HL-60 (cell line): ENCODE measurements around the gene RIN3.

Source experiments
- DNase-seq, 2 experiments: peaks; one replicate each; pipeline ENCODE4 v3.0.0-alpha.2; 2010 to 2020; ENCODE audit warnings: low read depth in 1 of 2, low spot score in 1 of 2
- H3K27ac ChIP-seq: fragments of 250-450 bp; sonication (Bioruptor Pico); replicated peaks from 2 replicates; pipeline ENCODE4 v1.5.1; 2020; ENCODE audit warnings: mild to moderate bottlenecking, moderate library complexity
- H3K27me3 ChIP-seq: fragments of 250-450 bp; sonication (Bioruptor Pico); 2 replicates; pipeline ENCODE4 v1.5.1; 2021; ENCODE audit warnings: mild to moderate bottlenecking, moderate library complexity; ENCODE audit not compliant: insufficient read depth, poor library complexity, severe bottlenecking
- H3K4me3 ChIP-seq: replicated peaks from 2 replicates; pipeline ENCODE4 v1.5.1; 2011; ENCODE audit warnings: mild to moderate bottlenecking, control low read depth, low read length; ENCODE audit not compliant: insufficient read depth
- GABPA ChIP-seq: IDR thresholded peaks from 2 replicates; pipeline ENCODE4 v1.6.1; 2012; ENCODE audit warnings: low read depth
- POLR2AphosphoS5 ChIP-seq: IDR thresholded peaks from 2 replicates; pipeline ENCODE4 v1.6.1; 2012; ENCODE audit warnings: low read depth
- SPI1 ChIP-seq: IDR thresholded peaks from 2 replicates; pipeline ENCODE4 v1.6.1; 2012; ENCODE audit warnings: low read depth, mild to moderate bottlenecking, borderline replicate concordance
- TF ChIP-seq, protein P1 (sequence below): IDR thresholded peaks from one replicate; pipeline ENCODE4 v1.5.1; 2011; ENCODE audit warnings: low read length, control low read depth, inconsistent platforms; ENCODE audit not compliant: insufficient read depth
- TF ChIP-seq, protein P2 (sequence below): IDR thresholded peaks from 2 replicates; pipeline ENCODE4 v1.6.1; 2012; ENCODE audit warnings: low read depth; ENCODE audit not compliant: insufficient replicate concordance

The RIN3 gene

DNA sequence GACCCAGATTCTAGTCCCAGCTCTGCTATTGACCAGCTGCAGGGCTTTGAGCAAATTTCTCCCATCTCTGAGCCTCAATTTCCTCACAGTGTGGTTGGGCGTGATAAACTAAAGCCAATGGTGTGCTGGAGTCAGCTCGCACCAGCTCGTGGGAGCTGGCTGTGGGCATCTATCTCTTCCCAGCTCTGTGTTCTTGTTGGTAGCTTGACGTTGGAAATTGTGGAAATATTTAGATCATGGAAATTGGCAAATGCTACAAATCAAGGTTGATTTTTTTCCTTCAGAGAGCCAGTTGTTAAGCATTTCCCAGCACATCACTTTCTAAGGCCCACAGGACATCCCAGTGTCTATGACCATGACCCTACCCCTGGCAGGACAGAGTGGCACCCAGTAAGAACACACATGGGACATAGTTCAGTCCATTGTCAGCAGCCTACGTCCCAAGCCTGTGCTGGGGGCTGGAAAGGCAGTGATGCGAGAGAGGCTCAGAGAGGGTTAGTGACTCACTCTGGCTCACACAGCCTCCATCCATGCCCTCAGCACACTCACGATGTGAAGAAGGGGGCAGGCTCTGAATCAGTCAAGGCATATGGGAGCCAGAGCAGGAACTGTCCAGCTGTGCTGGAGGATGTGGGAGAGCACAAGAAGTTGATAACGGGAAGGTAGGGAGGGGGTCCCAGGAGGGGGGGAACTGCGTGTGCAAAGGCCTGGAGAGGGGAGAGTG lies 157.2 kb downstream of the RIN3 start:
- TF ChIP-seq, protein P1, sequence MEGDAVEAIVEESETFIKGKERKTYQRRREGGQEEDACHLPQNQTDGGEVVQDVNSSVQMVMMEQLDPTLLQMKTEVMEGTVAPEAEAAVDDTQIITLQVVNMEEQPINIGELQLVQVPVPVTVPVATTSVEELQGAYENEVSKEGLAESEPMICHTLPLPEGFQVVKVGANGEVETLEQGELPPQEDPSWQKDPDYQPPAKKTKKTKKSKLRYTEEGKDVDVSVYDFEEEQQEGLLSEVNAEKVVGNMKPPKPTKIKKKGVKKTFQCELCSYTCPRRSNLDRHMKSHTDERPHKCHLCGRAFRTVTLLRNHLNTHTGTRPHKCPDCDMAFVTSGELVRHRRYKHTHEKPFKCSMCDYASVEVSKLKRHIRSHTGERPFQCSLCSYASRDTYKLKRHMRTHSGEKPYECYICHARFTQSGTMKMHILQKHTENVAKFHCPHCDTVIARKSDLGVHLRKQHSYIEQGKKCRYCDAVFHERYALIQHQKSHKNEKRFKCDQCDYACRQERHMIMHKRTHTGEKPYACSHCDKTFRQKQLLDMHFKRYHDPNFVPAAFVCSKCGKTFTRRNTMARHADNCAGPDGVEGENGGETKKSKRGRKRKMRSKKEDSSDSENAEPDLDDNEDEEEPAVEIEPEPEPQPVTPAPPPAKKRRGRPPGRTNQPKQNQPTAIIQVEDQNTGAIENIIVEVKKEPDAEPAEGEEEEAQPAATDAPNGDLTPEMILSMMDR = no peak
- TF ChIP-seq SPI1 (no peak), POLR2AphosphoS5 (peak; percentile 26; the same call in 1 of the 2 replicates), GABPA (no peak)
- TF ChIP-seq, protein P2, sequence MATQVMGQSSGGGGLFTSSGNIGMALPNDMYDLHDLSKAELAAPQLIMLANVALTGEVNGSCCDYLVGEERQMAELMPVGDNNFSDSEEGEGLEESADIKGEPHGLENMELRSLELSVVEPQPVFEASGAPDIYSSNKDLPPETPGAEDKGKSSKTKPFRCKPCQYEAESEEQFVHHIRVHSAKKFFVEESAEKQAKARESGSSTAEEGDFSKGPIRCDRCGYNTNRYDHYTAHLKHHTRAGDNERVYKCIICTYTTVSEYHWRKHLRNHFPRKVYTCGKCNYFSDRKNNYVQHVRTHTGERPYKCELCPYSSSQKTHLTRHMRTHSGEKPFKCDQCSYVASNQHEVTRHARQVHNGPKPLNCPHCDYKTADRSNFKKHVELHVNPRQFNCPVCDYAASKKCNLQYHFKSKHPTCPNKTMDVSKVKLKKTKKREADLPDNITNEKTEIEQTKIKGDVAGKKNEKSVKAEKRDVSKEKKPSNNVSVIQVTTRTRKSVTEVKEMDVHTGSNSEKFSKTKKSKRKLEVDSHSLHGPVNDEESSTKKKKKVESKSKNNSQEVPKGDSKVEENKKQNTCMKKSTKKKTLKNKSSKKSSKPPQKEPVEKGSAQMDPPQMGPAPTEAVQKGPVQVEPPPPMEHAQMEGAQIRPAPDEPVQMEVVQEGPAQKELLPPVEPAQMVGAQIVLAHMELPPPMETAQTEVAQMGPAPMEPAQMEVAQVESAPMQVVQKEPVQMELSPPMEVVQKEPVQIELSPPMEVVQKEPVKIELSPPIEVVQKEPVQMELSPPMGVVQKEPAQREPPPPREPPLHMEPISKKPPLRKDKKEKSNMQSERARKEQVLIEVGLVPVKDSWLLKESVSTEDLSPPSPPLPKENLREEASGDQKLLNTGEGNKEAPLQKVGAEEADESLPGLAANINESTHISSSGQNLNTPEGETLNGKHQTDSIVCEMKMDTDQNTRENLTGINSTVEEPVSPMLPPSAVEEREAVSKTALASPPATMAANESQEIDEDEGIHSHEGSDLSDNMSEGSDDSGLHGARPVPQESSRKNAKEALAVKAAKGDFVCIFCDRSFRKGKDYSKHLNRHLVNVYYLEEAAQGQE = no peak
- Histone ChIP-seq H3K4me3 (no peak overlapping the region), H3K27me3 (no peaks in the 10 kb centered on the region), H3K27ac (peak overlapping the region; percentile 90; the same call in 1 of the 2 replicates)
- no peak for DNase-seq

DNA sequence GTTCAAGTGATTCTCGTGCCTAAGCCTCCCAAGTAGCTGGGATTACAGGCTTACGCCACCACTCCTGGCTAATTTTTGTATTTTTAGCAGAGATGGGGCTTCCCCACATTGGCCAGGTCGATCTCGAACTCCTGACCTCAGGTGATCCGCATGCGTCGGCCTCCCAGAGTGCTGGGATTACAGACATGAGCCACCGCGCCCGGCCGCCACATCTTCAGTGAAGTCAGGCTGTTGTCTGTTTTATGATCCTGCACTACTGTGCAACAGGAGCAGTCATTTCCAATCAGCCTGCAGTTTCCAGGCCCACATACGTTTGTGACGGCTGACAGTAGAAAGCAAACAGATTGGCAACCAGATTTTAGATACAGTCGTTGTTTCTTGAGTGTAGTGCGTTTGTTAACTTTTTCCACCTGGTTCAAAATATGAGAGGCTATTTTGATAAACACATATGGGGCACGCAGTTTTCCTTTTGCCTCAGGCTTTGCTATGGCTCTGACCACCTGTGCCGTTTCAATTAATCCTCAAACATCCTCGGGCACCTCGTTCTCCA lies 160.1 kb downstream of the RIN3 start:
- Histone ChIP-seq H3K27ac (0 out of 2 replicates have a peak overlapping the region, but pooled peaks have one; percentile 7), H3K4me3 (no peak overlapping the region), H3K27me3 (no peaks in the 10 kb centered on the region)
- no peak for DNase-seq
- TF ChIP-seq POLR2AphosphoS5 = no peak
- no peak for TF ChIP-seq GABPA
- TF ChIP-seq, protein P1 = no peak
- TF ChIP-seq, protein P2 = no peak
- TF ChIP-seq SPI1 = no peak

DNA sequence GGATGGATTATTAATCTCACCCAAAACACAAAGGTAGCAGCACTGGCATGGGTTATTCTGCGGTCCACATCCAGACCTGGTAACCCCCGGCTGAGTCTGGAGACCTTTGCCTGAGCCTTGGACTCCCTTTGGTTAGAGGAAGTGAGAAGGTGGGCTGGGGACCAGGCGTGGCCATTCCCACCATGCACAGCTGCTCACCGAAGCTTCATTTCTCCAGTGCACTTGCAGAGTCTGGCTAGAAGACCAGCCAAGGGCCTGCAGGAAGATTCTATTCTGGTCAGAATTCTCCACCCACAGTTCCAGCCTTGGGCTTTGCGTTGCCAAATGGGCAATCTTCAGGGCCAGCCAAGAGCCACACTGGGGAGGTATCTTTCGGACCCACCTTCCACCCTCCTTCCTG lies 161.8 kb downstream of the RIN3 start:
- TF ChIP-seq, protein P2 = no peak
- TF ChIP-seq, protein P1 = no peak
- TF ChIP-seq POLR2AphosphoS5 (no peak), GABPA (no peak), SPI1 (no peak)

More for the DNA sequence above, 161.8 kb downstream of the RIN3 start:
- no peak for DNase-seq
- Histone ChIP-seq H3K27ac (peak overlapping the region; percentile 21; the same call in 1 of the 2 replicates), H3K27me3 (no peaks in the 10 kb centered on the region), H3K4me3 (no peak overlapping the region)
